GM21515 (cell line): ENCODE data around the gene RCC2.

Experiments used
- ATAC-seq: cut with Tn5 transposase; IDR thresholded peaks from one replicate; pipeline ENCODE4 v1.9.1; 2021; ENCODE audit not compliant: unreplicated experiment

The RCC2 gene

DNA sequence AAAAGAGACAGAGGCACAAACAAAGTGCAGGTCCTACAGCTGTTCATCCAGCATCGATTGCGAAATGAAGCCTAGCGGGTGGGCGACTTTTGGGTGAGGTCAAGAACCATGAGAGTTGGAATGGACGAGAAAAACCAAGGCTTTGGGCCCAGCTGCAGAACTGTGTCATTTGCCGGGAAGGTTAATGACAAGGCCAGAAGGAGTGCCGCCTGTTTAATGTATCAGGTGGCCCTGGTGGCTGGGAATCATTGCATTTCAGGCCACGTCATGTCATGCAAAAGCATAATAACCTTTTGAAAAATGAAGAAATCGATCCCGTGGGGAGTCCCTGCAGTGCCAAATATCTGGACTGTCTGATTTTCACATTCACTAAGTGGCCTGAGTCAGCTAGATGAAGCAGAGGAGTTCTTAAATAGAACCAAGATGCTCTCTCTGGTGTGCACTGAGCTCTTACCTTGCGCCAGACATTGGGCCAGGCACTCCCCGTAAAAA lies 8.1 kb upstream of the RCC2 start:
- ATAC-seq = no peak

- no peak for ATAC-seq
Measured at GRCh38 chr1:17442841-17443240, 3.4 kb upstream of the RCC2 start.

GRCh38 chr1:17441993-17442357 lies 2.5 kb upstream of the RCC2 start:
- ATAC-seq = no peak

- ATAC-seq = no peak
Measured at GRCh38 chr1:17441265-17441992, 2.0 kb upstream of the RCC2 start.

DNA sequence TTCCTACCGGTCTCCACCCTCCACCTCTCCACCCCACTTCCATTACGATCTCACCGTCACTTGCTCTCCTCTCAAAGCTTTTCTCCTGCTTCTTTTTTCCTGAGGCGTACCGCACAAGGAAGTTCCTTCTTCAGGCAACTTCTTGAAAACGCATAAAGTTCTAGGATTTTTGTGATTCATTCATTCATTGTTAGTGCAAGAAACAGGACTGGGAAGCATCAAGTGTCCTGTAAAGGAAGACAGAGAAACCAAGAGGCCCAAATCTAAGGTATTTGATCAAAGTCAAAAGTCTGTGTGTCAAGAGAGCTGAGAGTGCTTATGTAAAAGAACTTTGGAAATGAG lies 1.3 kb upstream of the RCC2 start:
- ATAC-seq = no peak

DNA sequence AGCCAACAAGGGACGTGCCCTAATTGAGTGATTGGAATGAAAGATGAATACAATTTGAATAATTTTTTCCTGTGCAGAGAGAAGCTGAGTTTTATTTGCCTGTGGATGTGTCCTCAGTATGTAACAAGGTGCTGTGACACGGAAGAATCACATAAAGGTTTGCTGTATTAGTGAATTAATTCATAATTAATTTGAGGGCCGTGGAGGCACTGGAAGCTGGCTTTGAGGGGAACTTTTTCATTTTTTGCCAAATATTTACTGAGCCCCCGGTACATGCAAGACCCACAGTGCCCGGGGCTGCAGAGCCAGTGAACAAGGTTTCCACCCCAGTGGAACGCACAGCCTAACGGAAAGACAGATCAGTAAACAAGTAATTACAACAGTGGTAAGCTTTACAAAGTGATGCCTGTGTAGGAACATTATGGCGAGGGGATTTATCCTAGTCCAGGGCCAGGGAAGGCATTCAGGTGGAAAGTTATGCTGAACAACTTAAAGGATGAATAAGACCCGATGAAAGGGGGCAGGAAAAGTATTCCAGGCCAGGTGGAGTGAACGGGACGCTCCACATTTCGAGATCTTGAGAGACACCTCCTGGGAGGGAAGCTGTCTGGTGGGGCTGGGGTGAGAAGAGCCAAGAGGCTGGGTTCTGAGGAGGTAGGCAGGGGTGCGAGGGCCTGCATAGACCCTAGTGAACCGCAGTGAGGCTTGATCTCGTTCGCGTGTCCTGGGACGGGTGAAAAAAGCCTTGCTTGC lies 773 bp upstream of the RCC2 start:
- no peak for ATAC-seq

- peak; percentile 42 for ATAC-seq
Measured at GRCh38 chr1:17438318-17439249, 893 bp downstream of the RCC2 start.

GRCh38 chr1:17437580-17438317 lies 1.7 kb downstream of the RCC2 start:
- peak; percentile 32 for ATAC-seq

DNA sequence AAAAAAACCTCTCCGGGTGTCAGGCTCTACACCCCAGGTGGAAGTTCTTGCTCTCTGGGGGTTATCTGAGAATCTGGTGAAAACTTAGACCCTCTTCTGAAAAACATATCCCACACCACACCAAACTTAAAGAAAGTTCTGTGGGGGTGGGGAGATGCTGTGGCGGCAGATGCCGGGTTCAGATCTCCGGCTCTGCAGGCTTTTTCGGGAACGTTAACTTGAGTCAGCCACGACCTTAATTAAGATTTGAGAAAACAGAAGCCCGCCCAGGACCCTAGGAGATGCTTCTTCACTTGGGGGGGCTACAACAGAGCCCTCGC lies 2.3 kb downstream of the RCC2 start:
- ATAC-seq = no peak

- no peak for ATAC-seq
Measured at GRCh38 chr1:17436380-17437174, 2.9 kb downstream of the RCC2 start.

GRCh38 chr1:17434601-17435000 lies 4.9 kb downstream of the RCC2 start:
- ATAC-seq = no peak

GRCh38 chr1:17434016-17434415 lies 5.5 kb downstream of the RCC2 start:
- no peak for ATAC-seq

GRCh38 chr1:17433261-17433660 lies 6.2 kb downstream of the RCC2 start:
- ATAC-seq = no peak

DNA sequence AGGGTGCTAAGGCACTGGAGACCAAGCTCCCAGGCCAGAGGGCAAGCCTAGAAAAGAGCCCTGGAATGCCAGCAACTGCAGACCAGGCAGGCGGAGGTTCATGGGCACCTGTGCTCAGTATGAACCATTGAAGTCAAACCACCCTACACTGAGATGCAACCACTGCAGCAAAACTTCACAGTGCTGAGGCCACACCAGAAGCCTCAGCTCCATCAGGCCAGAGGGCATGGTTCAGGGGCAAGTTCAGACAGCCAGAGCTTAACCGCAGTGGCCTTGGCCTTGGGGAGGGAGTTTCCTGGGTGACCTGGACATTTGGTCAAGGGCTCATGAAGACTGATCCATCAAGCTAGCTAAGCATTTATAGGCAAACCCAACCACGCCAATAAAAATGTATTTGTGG lies 7.1 kb downstream of the RCC2 start:
- no peak for ATAC-seq

DNA sequence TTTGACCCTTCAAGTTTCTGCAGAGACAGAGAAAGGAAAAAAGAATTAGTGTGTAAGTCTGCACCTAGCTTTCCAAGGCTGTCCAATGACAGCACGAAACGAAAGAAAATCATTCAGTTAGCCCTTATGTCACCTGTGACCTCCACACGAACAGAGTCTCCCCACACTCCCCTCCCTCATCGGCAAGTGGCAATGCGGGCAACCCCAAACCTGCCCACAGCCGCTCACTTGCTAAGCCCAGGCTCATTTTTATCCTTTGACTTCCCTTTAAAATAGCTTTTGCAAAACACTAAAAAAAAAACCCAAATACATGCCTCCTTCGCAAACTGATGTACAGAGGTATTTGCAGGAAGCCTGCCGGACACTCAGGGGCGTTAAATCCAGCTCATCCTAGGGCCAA lies 10.3 kb downstream of the RCC2 start:
- ATAC-seq = no peak

DNA sequence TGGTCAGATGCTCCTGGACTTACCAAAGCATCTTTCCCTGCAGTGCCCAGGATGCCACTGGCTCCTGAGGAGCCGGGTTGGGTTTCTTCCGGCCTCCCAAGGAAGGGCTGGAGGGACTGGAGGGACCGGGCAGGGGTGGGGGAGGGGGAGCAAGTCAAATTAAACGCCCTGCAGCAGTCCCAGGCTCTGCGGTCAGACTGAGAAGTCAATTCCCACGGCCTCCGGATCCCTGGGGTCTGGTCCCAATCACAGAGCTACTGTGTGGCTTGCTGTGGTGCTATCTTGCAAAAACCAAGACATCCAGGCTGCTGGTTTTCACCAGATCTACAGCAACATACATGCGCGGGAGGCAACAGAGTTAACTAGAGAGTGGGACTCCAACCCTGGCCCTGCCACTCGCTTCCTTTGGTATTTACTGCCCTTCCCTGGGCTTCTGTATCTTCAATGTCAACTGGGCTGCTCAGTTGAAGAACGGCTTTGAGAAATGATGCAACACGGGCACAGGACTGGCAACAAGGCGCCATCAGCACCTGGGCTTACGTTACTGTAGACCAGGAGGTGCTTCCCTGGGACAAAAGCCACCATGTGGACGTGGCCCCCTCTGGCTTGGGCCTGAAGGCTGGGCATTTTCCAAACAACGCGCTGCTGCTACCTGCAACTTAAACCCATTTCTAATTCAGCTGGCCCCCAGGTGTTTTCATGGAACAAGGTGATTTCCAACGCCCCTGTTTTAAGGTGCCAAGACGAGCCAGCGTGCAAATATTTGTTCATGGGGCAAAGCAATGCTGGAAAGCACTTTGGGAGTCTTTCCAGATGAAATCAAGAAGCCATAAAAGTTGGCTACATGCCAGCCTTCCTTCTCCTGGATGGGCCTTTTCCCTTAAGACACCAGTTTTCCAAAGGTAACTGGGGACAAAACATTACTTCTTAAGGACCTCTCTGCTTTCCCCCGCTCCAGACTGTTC lies 11.5 kb downstream of the RCC2 start:
- no peak for ATAC-seq

GRCh38 chr1:17425806-17426600 lies 13.5 kb downstream of the RCC2 start:
- no peak for ATAC-seq

GRCh38 chr1:17423781-17424245 lies 15.7 kb downstream of the RCC2 start:
- no peak for ATAC-seq
